CD4-positive, alpha-beta T cell (primary cell): Measurements from ENCODE around the gene EZH1. TPM values are rescaled to one million over a fixed set of nuclear protein-coding genes. Genes with fewer than 3 reads are reported as not detected.
"Not testable (repeated sequence)": the region's sequence is repeated elsewhere in the genome, so short reads cannot be mapped to it uniquely, and the experiment has no call there.

Experiments used
- ATAC-seq: fragments of 200-7000 bp; cut with Tn5 transposase; one replicate; pipeline ENCODE4 v1.10.0; 2022; ENCODE audit warnings: mild to moderate bottlenecking; ENCODE audit not compliant: poor library complexity
- CTCF ChIA-PET: fragments of 350-600 bp; sonication (Branson Sonifier 250); formaldehyde crosslinking; loops from one replicate; lab custom pipeline; 2021; ENCODE audit warnings: antibody characterized with exemption, inconsistent platforms; lab: Charles Lee
- POLR2A ChIA-PET: fragments of 350-600 bp; sonication (Branson Sonifier 250); formaldehyde crosslinking; loops from one replicate; lab custom pipeline; 2021; ENCODE audit warnings: antibody characterized with exemption, inconsistent platforms; lab: Charles Lee
- DNase-seq, 14 experiments: peaks; one replicate each; pipeline ENCODE4 v3.0.0-alpha.2; 2013 to 2020; ENCODE audit warnings: mixed read lengths in 2 of 14
- H3K27ac ChIP-seq, 2 donors: one replicate each; pipeline versions ENCODE4 v1.5.1 to v1.7.0; 2013; ENCODE audit warnings: low read length in 2 of 2, low read depth in 1 of 2, mild to moderate bottlenecking in 1 of 2
- H3K27me3 ChIP-seq, 2 experiments: 1 replicate in 1 of 2; 2 replicates in 1 of 2; pipeline versions ENCODE4 v1.6.1 to v1.7.0; 2013; ENCODE audit warnings: low read length in 2 of 2, control low read depth in 1 of 2, mild to moderate bottlenecking in 1 of 2, moderate library complexity in 1 of 2; ENCODE audit not compliant: insufficient read depth in 2 of 2, control insufficient read depth in 1 of 2
- H3K36me3 ChIP-seq: one replicate; pipeline ENCODE4 v1.6.1; 2013; ENCODE audit warnings: low read length, control low read depth; ENCODE audit not compliant: insufficient read depth
- H3K4me1 ChIP-seq: one replicate; pipeline ENCODE4 v1.6.1; 2013; ENCODE audit warnings: low read length, control low read depth; ENCODE audit not compliant: insufficient read depth
- H3K4me3 ChIP-seq: one replicate; pipeline ENCODE4 v1.5.1; 2013; ENCODE audit warnings: mild to moderate bottlenecking, low read length, moderate library complexity
- H3K9me3 ChIP-seq, 2 experiments: 1 replicate in 1 of 2; 2 replicates in 1 of 2; pipeline versions ENCODE4 v1.6.1 to v1.7.0; 2013; ENCODE audit warnings: low read length in 2 of 2, mild to moderate bottlenecking in 2 of 2, control low read depth in 1 of 2, moderate library complexity in 1 of 2; ENCODE audit not compliant: control insufficient read depth in 1 of 2, insufficient read depth in 1 of 2
- H3K27ac Mint-ChIP-seq: one replicate; pipeline ENCODE4 v1.8.0; 2020; ENCODE audit warnings: mixed read lengths
- H3K27me3 Mint-ChIP-seq: one replicate; pipeline ENCODE4 v1.8.0; 2021; ENCODE audit warnings: mixed read lengths
- H3K36me3 Mint-ChIP-seq: one replicate; pipeline ENCODE4 v1.8.0; 2021; ENCODE audit warnings: low read depth, mixed read lengths
- H3K4me1 Mint-ChIP-seq: one replicate; pipeline ENCODE4 v1.8.0; 2021; ENCODE audit warnings: low read depth, mixed read lengths
- H3K4me3 Mint-ChIP-seq: one replicate; pipeline ENCODE4 v1.8.0; 2020; ENCODE audit warnings: mild to moderate bottlenecking, mixed read lengths
- H3K9me3 Mint-ChIP-seq: one replicate; pipeline ENCODE4 v1.8.0; 2020; ENCODE audit warnings: mixed read lengths
- CTCF ChIP-seq: fragments of 200-600 bp; IDR thresholded peaks from one replicate; pipeline ENCODE4 v1.8.0; 2022; ENCODE audit warnings: antibody characterized with exemption, mild to moderate bottlenecking
- intact Hi-C, 2 experiments: fragments of 100-400 bp; cut with DNase I in 1 of 2; cut with micrococcal nuclease in 1 of 2; formaldehyde crosslinking; loops; one replicate each; pipeline versions ENCODE4 v1.15.1 to v1.9.0; 2023 to 2025; cut with DNase I, micrococcal nuclease
- total RNA-seq, 174 experiments: library from RNA in 2 of 174; stranded (reverse) in 2 of 174; gene quantifications; one replicate each; pipeline ENCODE4 v1.2.3 and lab custom pipeline; 2021 to 2026

EZH1 gene
- total RNA-seq, 2 experiments from 2014 or later = 73.3 to 76.1 TPM

- H3K27me3 Mint-ChIP-seq = peaks cover 24% of the 10 kb centered on the region
- Histone ChIP-seq H3K27ac (no peak overlapping the region), H3K27me3 (peaks cover 3 to 5% of the 10 kb centered on the region in 2 experiments), H3K4me1 (peaks cover 18% of the 10 kb centered on the region), H3K36me3 (no peaks in the 10 kb centered on the region), H3K9me3 (no peaks in the 10 kb centered on the region), H3K4me3 (no peak overlapping the region)
- peaks cover 6% of the 10 kb centered on the region for H3K36me3 Mint-ChIP-seq
- H3K9me3 Mint-ChIP-seq = no peaks in the 10 kb centered on the region
- DNase-seq (no peak), ATAC-seq (no peak)
- no peak overlapping the region for H3K27ac Mint-ChIP-seq
- H3K4me3 Mint-ChIP-seq = peak overlapping the region; percentile 28
- intact Hi-C loops = no loop called here
- ChIA-PET POLR2A (no interaction called here), CTCF (interaction anchor here (1.1 to 1.9 kb wide), 2 partner anchors 15 to 170 kb away, joined by 3 to 6 read pairs; no protein-coding TSS in a partner anchor)
- no peak for TF ChIP-seq CTCF
- H3K4me1 Mint-ChIP-seq = peaks cover 19% of the 10 kb centered on the region
Measured at GRCh38 chr17:42748202-42748907, 3.5 kb upstream of the EZH1 start.

- Mint-ChIP-seq H3K9me3 (no peaks in the 10 kb centered on the region), H3K36me3 (peaks cover 6% of the 10 kb centered on the region), H3K4me3 (peak overlapping the region; percentile 96), H3K27me3 (peaks cover 4% of the 10 kb centered on the region), H3K4me1 (peaks cover 26% of the 10 kb centered on the region), H3K27ac (peak overlapping the region; percentile 91)
- Histone ChIP-seq H3K4me1 (peaks cover 29% of the 10 kb centered on the region), H3K27me3 (peaks cover 0 to 3% of the 10 kb centered on the region in 2 experiments), H3K27ac (peak overlapping the region in 1 of 2 donors; percentile 77), H3K9me3 (no peaks in the 10 kb centered on the region), H3K36me3 (peaks cover 2% of the 10 kb centered on the region), H3K4me3 (peak overlapping the region; percentile 86)
- ATAC-seq (peak; percentile 56), DNase-seq (peak; percentile 20 to 84 (median 46))
- TF ChIP-seq CTCF = no peak
- intact Hi-C loops = loop anchor here in 1 of 2 experiments (2.0 to 5.0 kb wide), 2 partner anchors 28 to 62 kb away; partner anchors contain the start of genes CCR10, CNTNAP1 and VPS25
- ChIA-PET CTCF (no interaction called here), POLR2A (interaction anchor here (1.0 to 1.1 kb wide), 4 partner anchors 17 to 136 kb away, joined by 3 to 4 read pairs (median 3); no protein-coding TSS in a partner anchor)
Measured at GRCh38 chr17:42744283-42744805, 496 bp downstream of the EZH1 start.

- Mint-ChIP-seq H3K36me3 (peaks cover 6% of the 10 kb centered on the region), H3K9me3 (no peaks in the 10 kb centered on the region), H3K27ac (peak overlapping the region; percentile 91), H3K4me1 (peaks cover 26% of the 10 kb centered on the region), H3K4me3 (peak overlapping the region; percentile 96), H3K27me3 (no peaks in the 10 kb centered on the region)
- Histone ChIP-seq H3K36me3 (peaks cover 2% of the 10 kb centered on the region), H3K4me3 (peak overlapping the region; percentile 86), H3K27me3 (peaks cover 0 to 2% of the 10 kb centered on the region in 2 experiments), H3K27ac (peak overlapping the region in 1 of 2 donors; percentile 77), H3K9me3 (no peaks in the 10 kb centered on the region), H3K4me1 (peaks cover 29% of the 10 kb centered on the region)
- ATAC-seq (no peak), DNase-seq (no peak)
- POLR2A ChIA-PET = interaction anchor here (1.0 to 1.1 kb wide), 4 partner anchors 16 to 135 kb away, joined by 3 to 4 read pairs (median 3); no protein-coding TSS in a partner anchor
- CTCF ChIA-PET = interaction anchor here (1.0 to 1.8 kb wide), 2 partner anchors 20 to 34 kb away, joined by 3 to 6 read pairs; no protein-coding TSS in a partner anchor
- intact Hi-C loops = loop anchor here in 1 of 2 experiments (2.0 to 5.0 kb wide), 2 partner anchors 29 to 61 kb away; partner anchors contain the start of genes CCR10, CNTNAP1 and VPS25
- no peak for TF ChIP-seq CTCF
Measured at GRCh38 chr17:42743595-42744282, 1.1 kb downstream of the EZH1 start.

- CTCF ChIA-PET = interaction anchor here (1.0 to 1.8 kb wide), 2 partner anchors 21 to 33 kb away, joined by 3 to 6 read pairs; no protein-coding TSS in a partner anchor
- H3K27ac Mint-ChIP-seq, DNase-seq, H3K9me3 ChIP-seq, H3K36me3 Mint-ChIP-seq, H3K9me3 Mint-ChIP-seq, H3K27me3 ChIP-seq, H3K36me3 ChIP-seq, H3K27me3 Mint-ChIP-seq, POLR2A ChIA-PET, H3K27ac ChIP-seq, H3K4me3 Mint-ChIP-seq, H3K4me3 ChIP-seq, ATAC-seq: not testable (repeated sequence)
- intact Hi-C loops = loop anchor here in 1 of 2 experiments (5.0 kb wide), 1 partner anchor 61 kb away; the partner anchor contains the start of genes CCR10 and CNTNAP1
- H3K4me1 Mint-ChIP-seq = peaks cover 26% of the 10 kb centered on the region
- H3K4me1 ChIP-seq = peaks cover 29% of the 10 kb centered on the region
Measured at GRCh38 chr17:42742916-42743315, 1.9 kb downstream of the EZH1 start.
